ENCODE results near the gene CDH1.
"Not testable (repeated sequence)": the region's sequence is repeated elsewhere in the genome, so short reads cannot be mapped to it uniquely, and the experiment has no call there.

The CDH1 gene

GRCh38 chr16:68762996-68763756 is 26.1 kb downstream of the CDH1 start:
- no peak for DNase-seq

- no peak for DNase-seq
Observed at GRCh38 chr16:68764862-68765261, 27.8 kb downstream of the CDH1 start.

- no peak for DNase-seq
Observed at GRCh38 chr16:68767581-68767980, 30.5 kb downstream of the CDH1 start.

- DNase-seq: no peak
Observed at GRCh38 chr16:68768175-68768574, 31.1 kb downstream of the CDH1 start.

- no peak for DNase-seq
Observed at GRCh38 chr16:68768771-68769170, 31.7 kb downstream of the CDH1 start.

GRCh38 chr16:68770671-68771070 is 33.6 kb downstream of the CDH1 start:
- DNase-seq: no peak

- DNase-seq: no peak
Observed at GRCh38 chr16:68772030-68772681, 35.1 kb downstream of the CDH1 start.

GRCh38 chr16:68772871-68773270 is 35.8 kb downstream of the CDH1 start:
- DNase-seq: no peak

- no peak for DNase-seq
Observed at GRCh38 chr16:68774982-68775634, 38.0 kb downstream of the CDH1 start.

GRCh38 chr16:68776821-68777485 is 39.9 kb downstream of the CDH1 start:
- DNase-seq: no peak

- DNase-seq: peak; percentile 84 to 95
Observed at GRCh38 chr16:68778551-68779231, 41.6 kb downstream of the CDH1 start.

GRCh38 chr16:68779891-68780290 is 42.8 kb downstream of the CDH1 start:
- peak; percentile 4 to 50 for DNase-seq

- no peak for DNase-seq
Observed at GRCh38 chr16:68781784-68782183, 44.7 kb downstream of the CDH1 start.

- no peak for DNase-seq
Observed at GRCh38 chr16:68782198-68783174, 45.4 kb downstream of the CDH1 start.

GRCh38 chr16:68784226-68784625 is 47.1 kb downstream of the CDH1 start:
- no peak for DNase-seq

- DNase-seq: no peak
Observed at GRCh38 chr16:68784721-68785120, 47.6 kb downstream of the CDH1 start.

GRCh38 chr16:68785715-68786114 is 48.6 kb downstream of the CDH1 start:
- DNase-seq: no peak

- DNase-seq: peak; percentile 9 to 61
Observed at GRCh38 chr16:68786685-68787418, 49.8 kb downstream of the CDH1 start.

- DNase-seq: not testable (repeated sequence)
Observed at GRCh38 chr16:68787419-68787807, 50.3 kb downstream of the CDH1 start.

GRCh38 chr16:68790130-68790761 is 53.2 kb downstream of the CDH1 start:
- DNase-seq: no peak

Measured in NCI-H2081 (cell line).